HCT116 (cell line): Measurements from ENCODE around the gene PTN. TPM values are rescaled to one million over a fixed set of nuclear protein-coding genes. Genes with fewer than 3 reads are reported as not detected.

Experiments used
- ATAC-seq: fragments of 200-7000 bp; cut with Tn5 transposase; 2 replicates; pipeline ENCODE4 v1.9.1; 2020; ENCODE audit warnings: mild to moderate bottlenecking, moderate library complexity
- BruUV-seq: library from RNA; stranded (reverse); fragments of 400-500 nt; replicated peaks from 2 replicates; lab custom pipeline; 2021; lab: Mats Ljungman, UMichigan
- CTCF ChIA-PET: fragments of 300-600 bp; sonication (Branson Sonifier 250); formaldehyde crosslinking; loops from one replicate; lab custom pipeline; 2021; ENCODE audit warnings: antibody characterized with exemption; lab: Charles Lee
- POLR2A ChIA-PET: fragments of 300-600, 350-600 bp; sonication (Branson Sonifier 250); formaldehyde crosslinking; loops from one replicate; lab custom pipeline; 2021; ENCODE audit warnings: antibody characterized with exemption; lab: Charles Lee
- RAD21 ChIA-PET, 2 experiments: fragments of 300-600 bp; sonication (Branson Sonifier 250); formaldehyde crosslinking; loops; one replicate each; lab custom pipeline; 2023; ENCODE audit warnings: low total read pairs in 2 of 2; ENCODE audit not compliant: uncharacterized antibody in 2 of 2, unreplicated experiment in 2 of 2, low non-redundant PET in 1 of 2; lab: Charles Lee
- DNase-seq: peaks from one replicate; pipeline ENCODE4 v3.0.0-alpha.2; 2010; ENCODE audit warnings: low read depth, low spot score
- H2AFZ ChIP-seq: fragments of 200-600 bp; shearing (Covaris generic), sonication (generic); 2 replicates; pipeline ENCODE4 v1.6.1; 2017; ENCODE audit warnings: low read depth, mixed run types, mixed read lengths, antibody characterized with exemption, low read length; ENCODE audit not compliant: poor library complexity, severe bottlenecking
- H3K27ac ChIP-seq: 2 replicates; pipeline ENCODE4 v1.5.1; 2012; ENCODE audit warnings: low read depth, low read length
- H3K27me3 ChIP-seq: fragments of 200-600 bp; sonication (generic); 2 replicates; pipeline ENCODE4 v1.6.1; 2016; ENCODE audit warnings: mixed run types, low read length, mixed read lengths; ENCODE audit not compliant: insufficient read depth
- H3K36me3 ChIP-seq, 2 experiments: fragments of 200-500 bp in 1 of 2; fragments of 200-600 bp in 1 of 2; sonication (Bioruptor generic) in 1 of 2; sonication (generic) in 1 of 2; 2 replicates each; pipeline versions ENCODE4 v1.5.1 to v1.6.1; 2014 to 2016; ENCODE audit warnings: low read length in 2 of 2, inconsistent platforms in 1 of 2, mixed read lengths in 1 of 2, mixed run types in 1 of 2; ENCODE audit not compliant: insufficient read depth in 2 of 2, control insufficient read depth in 1 of 2
- H3K4me1 ChIP-seq, 2 experiments: fragments of 200-600 bp in 1 of 2; sonication (generic) in 1 of 2; 2 replicates each; pipeline versions ENCODE4 v1.5.1 to v1.6.1; 2012 to 2017; ENCODE audit warnings: low read length in 2 of 2, inconsistent platforms in 1 of 2, mild to moderate bottlenecking in 1 of 2, mixed read lengths in 1 of 2, mixed run types in 1 of 2, moderate library complexity in 1 of 2; ENCODE audit not compliant: insufficient read depth in 2 of 2, control insufficient read depth in 1 of 2
- H3K4me2 ChIP-seq: fragments of 200-600 bp; sonication (generic); 2 replicates; pipeline ENCODE4 v1.6.1; 2017; ENCODE audit warnings: mixed run types, low read length, mixed read lengths
- H3K4me3 ChIP-seq, 2 experiments: fragments of 200-600 bp in 1 of 2; sonication (generic) in 1 of 2; replicated peaks in 1 of 2; 2 replicates each; pipeline ENCODE4 v1.5.1; 2011 to 2016; ENCODE audit warnings: low read length in 2 of 2, control low read depth in 1 of 2, low read depth in 1 of 2, mild to moderate bottlenecking in 1 of 2, mixed read lengths in 1 of 2, mixed run types in 1 of 2
- H3K79me2 ChIP-seq: fragments of 200-600 bp; sonication (generic); 2 replicates; pipeline ENCODE4 v1.6.1; 2017; ENCODE audit warnings: mild to moderate bottlenecking, mixed run types, low read length, moderate library complexity, mixed read lengths; ENCODE audit not compliant: insufficient read depth
- H3K9ac ChIP-seq: fragments of 200-600 bp; sonication (generic); 2 replicates; pipeline ENCODE4 v1.6.1; 2016; ENCODE audit warnings: low read length, mixed read lengths
- H3K9me2 ChIP-seq: fragments of 200-600 bp; sonication (generic), shearing (Covaris generic); 2 replicates; pipeline ENCODE4 v1.6.1; 2017; ENCODE audit warnings: mixed run types, mild to moderate bottlenecking, moderate library complexity; ENCODE audit not compliant: insufficient read depth
- H3K9me3 ChIP-seq, 2 experiments: fragments of 200-500 bp in 1 of 2; fragments of 200-600 bp in 1 of 2; sonication (Bioruptor generic) in 1 of 2; sonication (generic) in 1 of 2; 2 replicates each; pipeline ENCODE4 v1.6.1; 2014 to 2017; ENCODE audit warnings: low read length in 2 of 2, mixed read lengths in 2 of 2, inconsistent platforms in 1 of 2, low read depth in 1 of 2, mild to moderate bottlenecking in 1 of 2, mixed run types in 1 of 2, moderate library complexity in 1 of 2; ENCODE audit not compliant: control insufficient read depth in 1 of 2, insufficient read depth in 1 of 2
- H4K20me1 ChIP-seq: fragments of 200-600 bp; sonication (generic), shearing (Covaris generic); 2 replicates; pipeline ENCODE4 v1.6.1; 2017; ENCODE audit warnings: mixed run types, mild to moderate bottlenecking, moderate library complexity; ENCODE audit not compliant: insufficient read depth
- CBX3 ChIP-seq: IDR thresholded peaks from 2 replicates; pipeline ENCODE4 v1.6.1; 2012; ENCODE audit warnings: low read depth
- CEBPB ChIP-seq: IDR thresholded peaks from 2 replicates; pipeline ENCODE4 v1.6.1; 2012; ENCODE audit warnings: low read depth
- ELF1 ChIP-seq: IDR thresholded peaks from 2 replicates; pipeline ENCODE4 v1.6.1; 2012; ENCODE audit warnings: low read depth, borderline replicate concordance
- EZH2 ChIP-seq: fragments of 200-600 bp; sonication (generic); IDR thresholded peaks from 2 replicates; pipeline ENCODE4 v1.6.1; 2017; ENCODE audit warnings: antibody characterized with exemption, mixed run types
- EZH2phosphoT487 ChIP-seq: fragments of 200-600 bp; IDR thresholded peaks from 2 replicates; pipeline ENCODE4 v1.6.1; 2018; ENCODE audit warnings: antibody characterized with exemption, borderline replicate concordance
- FOSL1 ChIP-seq: IDR thresholded peaks from 2 replicates; pipeline ENCODE4 v1.6.1; 2012; ENCODE audit warnings: low read depth
- JUND ChIP-seq: IDR thresholded peaks from 2 replicates; pipeline ENCODE4 v1.6.1; 2012
- MAX ChIP-seq: IDR thresholded peaks from 2 replicates; pipeline ENCODE4 v1.6.1; 2012
- POLR2A ChIP-seq: IDR thresholded peaks from 2 replicates; pipeline ENCODE4 v1.7.0; 2011; ENCODE audit warnings: borderline replicate concordance; ENCODE audit not compliant: insufficient read depth, insufficient read length; ENCODE audit errors: extremely low read depth
- POLR2AphosphoS5 ChIP-seq: IDR thresholded peaks from 2 replicates; pipeline ENCODE4 v1.6.1; 2011; ENCODE audit warnings: mild to moderate bottlenecking, low read depth, low read length, moderate library complexity
- SIN3A ChIP-seq: IDR thresholded peaks from 2 replicates; pipeline ENCODE4 v1.6.1; 2012; ENCODE audit warnings: low read depth
- SP1 ChIP-seq: IDR thresholded peaks from 2 replicates; pipeline ENCODE4 v1.6.1; 2012; ENCODE audit warnings: low read depth
- SRF ChIP-seq: IDR thresholded peaks from 2 replicates; pipeline ENCODE4 v1.6.1; 2012; ENCODE audit warnings: low read depth
- YY1 ChIP-seq: IDR thresholded peaks from 2 replicates; pipeline ENCODE4 v1.6.1; 2011; ENCODE audit warnings: low read length, low read depth, moderate library complexity, mild to moderate bottlenecking; ENCODE audit not compliant: insufficient replicate concordance; ENCODE audit errors: extremely low read depth
- intact Hi-C: fragments of 100-400 bp; cut with micrococcal nuclease; formaldehyde crosslinking; loops from 2 replicates; pipeline ENCODE4 v1.10.0; 2022
- total RNA-seq: library from RNA; stranded (reverse); gene quantifications from one replicate; pipeline ENCODE4 v1.2.1, GENCODE V29; 2021; ENCODE audit not compliant: unreplicated experiment
- TF ChIP-seq, protein P1 (sequence below): IDR thresholded peaks from 2 replicates; pipeline ENCODE4 v1.6.1; 2012; ENCODE audit warnings: low read depth

Gene PTN
- total RNA-seq, 1 experiment from 2014 or later: not detected

- no TSS peak for BruUV-seq
- no peak overlapping the region for H3K4me3 ChIP-seq
- H3K4me2 ChIP-seq: no peak overlapping the region
- peaks cover 0 to 13% of the 10 kb centered on the region in 2 experiments; a peak in 2 of 4 replicates for H3K9me3 ChIP-seq
- no peak overlapping the region for H2AFZ ChIP-seq
- POLR2A ChIA-PET: no interaction called here
- H3K27me3 ChIP-seq: no peaks in the 10 kb centered on the region
- no peak overlapping the region for H3K27ac ChIP-seq
- TF ChIP-seq FOSL1: no peak
- no peak for TF ChIP-seq SP1
- no peak for TF ChIP-seq YY1
- no peak for TF ChIP-seq SIN3A
- no peak for TF ChIP-seq POLR2A
- TF ChIP-seq SRF: no peak
- TF ChIP-seq MAX: no peak
- TF ChIP-seq POLR2AphosphoS5: no peak
- no peak for TF ChIP-seq EZH2
- TF ChIP-seq JUND: no peak
- no peak for TF ChIP-seq CEBPB
- no peak for TF ChIP-seq ELF1
- no peak for TF ChIP-seq EZH2phosphoT487
- no peak for TF ChIP-seq CBX3
- TF ChIP-seq, protein P1, sequence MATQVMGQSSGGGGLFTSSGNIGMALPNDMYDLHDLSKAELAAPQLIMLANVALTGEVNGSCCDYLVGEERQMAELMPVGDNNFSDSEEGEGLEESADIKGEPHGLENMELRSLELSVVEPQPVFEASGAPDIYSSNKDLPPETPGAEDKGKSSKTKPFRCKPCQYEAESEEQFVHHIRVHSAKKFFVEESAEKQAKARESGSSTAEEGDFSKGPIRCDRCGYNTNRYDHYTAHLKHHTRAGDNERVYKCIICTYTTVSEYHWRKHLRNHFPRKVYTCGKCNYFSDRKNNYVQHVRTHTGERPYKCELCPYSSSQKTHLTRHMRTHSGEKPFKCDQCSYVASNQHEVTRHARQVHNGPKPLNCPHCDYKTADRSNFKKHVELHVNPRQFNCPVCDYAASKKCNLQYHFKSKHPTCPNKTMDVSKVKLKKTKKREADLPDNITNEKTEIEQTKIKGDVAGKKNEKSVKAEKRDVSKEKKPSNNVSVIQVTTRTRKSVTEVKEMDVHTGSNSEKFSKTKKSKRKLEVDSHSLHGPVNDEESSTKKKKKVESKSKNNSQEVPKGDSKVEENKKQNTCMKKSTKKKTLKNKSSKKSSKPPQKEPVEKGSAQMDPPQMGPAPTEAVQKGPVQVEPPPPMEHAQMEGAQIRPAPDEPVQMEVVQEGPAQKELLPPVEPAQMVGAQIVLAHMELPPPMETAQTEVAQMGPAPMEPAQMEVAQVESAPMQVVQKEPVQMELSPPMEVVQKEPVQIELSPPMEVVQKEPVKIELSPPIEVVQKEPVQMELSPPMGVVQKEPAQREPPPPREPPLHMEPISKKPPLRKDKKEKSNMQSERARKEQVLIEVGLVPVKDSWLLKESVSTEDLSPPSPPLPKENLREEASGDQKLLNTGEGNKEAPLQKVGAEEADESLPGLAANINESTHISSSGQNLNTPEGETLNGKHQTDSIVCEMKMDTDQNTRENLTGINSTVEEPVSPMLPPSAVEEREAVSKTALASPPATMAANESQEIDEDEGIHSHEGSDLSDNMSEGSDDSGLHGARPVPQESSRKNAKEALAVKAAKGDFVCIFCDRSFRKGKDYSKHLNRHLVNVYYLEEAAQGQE: no peak
- TF ChIP-seq, all 23 proteins: peak for 0
- DNase-seq (no peak), ATAC-seq (no peak)
- no peaks in the 10 kb centered on the region for H3K36me3 ChIP-seq
- H4K20me1 ChIP-seq: no peaks in the 10 kb centered on the region
- no peaks in the 10 kb centered on the region for H3K79me2 ChIP-seq
- ChIA-PET CTCF (no interaction called here), RAD21 (no interaction called here)
- no peaks in the 10 kb centered on the region for H3K9me2 ChIP-seq
- H3K9ac ChIP-seq: no peak overlapping the region
- intact Hi-C loops: no loop called here
- H3K4me1 ChIP-seq: no peaks in the 10 kb centered on the region
Measured at GRCh38 chr7:137302081-137302480, 41.5 kb downstream of the PTN start.
